HCT116 (cell line): Measurements from ENCODE around the gene SLC12A8. TPM values are rescaled to one million over a fixed set of nuclear protein-coding genes. Genes with fewer than 3 reads are reported as not detected.

Experiments used
- ATAC-seq: fragments of 200-7000 bp; cut with Tn5 transposase; 2 replicates; pipeline ENCODE4 v1.9.1; 2020; ENCODE audit warnings: mild to moderate bottlenecking, moderate library complexity
- BruUV-seq: library from RNA; stranded (reverse); fragments of 400-500 nt; replicated peaks from 2 replicates; lab custom pipeline; 2021; lab: Mats Ljungman, UMichigan
- CTCF ChIA-PET: fragments of 300-600 bp; sonication (Branson Sonifier 250); formaldehyde crosslinking; loops from one replicate; lab custom pipeline; 2021; ENCODE audit warnings: antibody characterized with exemption; lab: Charles Lee
- POLR2A ChIA-PET: fragments of 300-600, 350-600 bp; sonication (Branson Sonifier 250); formaldehyde crosslinking; loops from one replicate; lab custom pipeline; 2021; ENCODE audit warnings: antibody characterized with exemption; lab: Charles Lee
- RAD21 ChIA-PET, 2 experiments: fragments of 300-600 bp; sonication (Branson Sonifier 250); formaldehyde crosslinking; loops; one replicate each; lab custom pipeline; 2023; ENCODE audit warnings: low total read pairs in 2 of 2; ENCODE audit not compliant: uncharacterized antibody in 2 of 2, unreplicated experiment in 2 of 2, low non-redundant PET in 1 of 2; lab: Charles Lee
- DNase-seq: peaks from one replicate; pipeline ENCODE4 v3.0.0-alpha.2; 2010; ENCODE audit warnings: low read depth, low spot score
- H2AFZ ChIP-seq: fragments of 200-600 bp; shearing (Covaris generic), sonication (generic); 2 replicates; pipeline ENCODE4 v1.6.1; 2017; ENCODE audit warnings: low read depth, mixed run types, mixed read lengths, antibody characterized with exemption, low read length; ENCODE audit not compliant: poor library complexity, severe bottlenecking
- H3K27ac ChIP-seq: 2 replicates; pipeline ENCODE4 v1.5.1; 2012; ENCODE audit warnings: low read depth, low read length
- H3K27me3 ChIP-seq: fragments of 200-600 bp; sonication (generic); 2 replicates; pipeline ENCODE4 v1.6.1; 2016; ENCODE audit warnings: mixed run types, low read length, mixed read lengths; ENCODE audit not compliant: insufficient read depth
- H3K36me3 ChIP-seq, 2 experiments: fragments of 200-500 bp in 1 of 2; fragments of 200-600 bp in 1 of 2; sonication (Bioruptor generic) in 1 of 2; sonication (generic) in 1 of 2; 2 replicates each; pipeline versions ENCODE4 v1.5.1 to v1.6.1; 2014 to 2016; ENCODE audit warnings: low read length in 2 of 2, inconsistent platforms in 1 of 2, mixed read lengths in 1 of 2, mixed run types in 1 of 2; ENCODE audit not compliant: insufficient read depth in 2 of 2, control insufficient read depth in 1 of 2
- H3K4me1 ChIP-seq, 2 experiments: fragments of 200-600 bp in 1 of 2; sonication (generic) in 1 of 2; 2 replicates each; pipeline versions ENCODE4 v1.5.1 to v1.6.1; 2012 to 2017; ENCODE audit warnings: low read length in 2 of 2, inconsistent platforms in 1 of 2, mild to moderate bottlenecking in 1 of 2, mixed read lengths in 1 of 2, mixed run types in 1 of 2, moderate library complexity in 1 of 2; ENCODE audit not compliant: insufficient read depth in 2 of 2, control insufficient read depth in 1 of 2
- H3K4me2 ChIP-seq: fragments of 200-600 bp; sonication (generic); 2 replicates; pipeline ENCODE4 v1.6.1; 2017; ENCODE audit warnings: mixed run types, low read length, mixed read lengths
- H3K4me3 ChIP-seq, 2 experiments: fragments of 200-600 bp in 1 of 2; sonication (generic) in 1 of 2; replicated peaks in 1 of 2; 2 replicates each; pipeline ENCODE4 v1.5.1; 2011 to 2016; ENCODE audit warnings: low read length in 2 of 2, control low read depth in 1 of 2, low read depth in 1 of 2, mild to moderate bottlenecking in 1 of 2, mixed read lengths in 1 of 2, mixed run types in 1 of 2
- H3K79me2 ChIP-seq: fragments of 200-600 bp; sonication (generic); 2 replicates; pipeline ENCODE4 v1.6.1; 2017; ENCODE audit warnings: mild to moderate bottlenecking, mixed run types, low read length, moderate library complexity, mixed read lengths; ENCODE audit not compliant: insufficient read depth
- H3K9ac ChIP-seq: fragments of 200-600 bp; sonication (generic); 2 replicates; pipeline ENCODE4 v1.6.1; 2016; ENCODE audit warnings: low read length, mixed read lengths
- H3K9me2 ChIP-seq: fragments of 200-600 bp; sonication (generic), shearing (Covaris generic); 2 replicates; pipeline ENCODE4 v1.6.1; 2017; ENCODE audit warnings: mixed run types, mild to moderate bottlenecking, moderate library complexity; ENCODE audit not compliant: insufficient read depth
- H3K9me3 ChIP-seq, 2 experiments: fragments of 200-500 bp in 1 of 2; fragments of 200-600 bp in 1 of 2; sonication (Bioruptor generic) in 1 of 2; sonication (generic) in 1 of 2; 2 replicates each; pipeline ENCODE4 v1.6.1; 2014 to 2017; ENCODE audit warnings: low read length in 2 of 2, mixed read lengths in 2 of 2, inconsistent platforms in 1 of 2, low read depth in 1 of 2, mild to moderate bottlenecking in 1 of 2, mixed run types in 1 of 2, moderate library complexity in 1 of 2; ENCODE audit not compliant: control insufficient read depth in 1 of 2, insufficient read depth in 1 of 2
- H4K20me1 ChIP-seq: fragments of 200-600 bp; sonication (generic), shearing (Covaris generic); 2 replicates; pipeline ENCODE4 v1.6.1; 2017; ENCODE audit warnings: mixed run types, mild to moderate bottlenecking, moderate library complexity; ENCODE audit not compliant: insufficient read depth
- CBX3 ChIP-seq: IDR thresholded peaks from 2 replicates; pipeline ENCODE4 v1.6.1; 2012; ENCODE audit warnings: low read depth
- CEBPB ChIP-seq: IDR thresholded peaks from 2 replicates; pipeline ENCODE4 v1.6.1; 2012; ENCODE audit warnings: low read depth
- EGR1 ChIP-seq: IDR thresholded peaks from 2 replicates; pipeline ENCODE4 v1.6.1; 2012; ENCODE audit warnings: low read depth
- EZH2 ChIP-seq: fragments of 200-600 bp; sonication (generic); IDR thresholded peaks from 2 replicates; pipeline ENCODE4 v1.6.1; 2017; ENCODE audit warnings: antibody characterized with exemption, mixed run types
- FOSL1 ChIP-seq: IDR thresholded peaks from 2 replicates; pipeline ENCODE4 v1.6.1; 2012; ENCODE audit warnings: low read depth
- JUND ChIP-seq: IDR thresholded peaks from 2 replicates; pipeline ENCODE4 v1.6.1; 2012
- SIN3A ChIP-seq: IDR thresholded peaks from 2 replicates; pipeline ENCODE4 v1.6.1; 2012; ENCODE audit warnings: low read depth
- SP1 ChIP-seq: IDR thresholded peaks from 2 replicates; pipeline ENCODE4 v1.6.1; 2012; ENCODE audit warnings: low read depth
- SRF ChIP-seq: IDR thresholded peaks from 2 replicates; pipeline ENCODE4 v1.6.1; 2012; ENCODE audit warnings: low read depth
- TCF7L2 ChIP-seq: IDR thresholded peaks from 2 replicates; pipeline ENCODE4 v1.7.0; 2011; ENCODE audit warnings: borderline replicate concordance, inconsistent platforms; ENCODE audit not compliant: insufficient read depth, insufficient read length; ENCODE audit errors: extremely low read depth
- ZFX ChIP-seq: fragments of 450-650 bp; IDR thresholded peaks from 2 replicates; pipeline ENCODE4 v1.6.1; 2017
- ZNF274 ChIP-seq: fragments of 200-500 bp; sonication (Bioruptor generic); IDR thresholded peaks from 2 replicates; pipeline ENCODE4 v1.6.1; 2014; ENCODE audit warnings: mild to moderate bottlenecking, low read depth, low read length, inconsistent platforms
- intact Hi-C: fragments of 100-400 bp; cut with micrococcal nuclease; formaldehyde crosslinking; loops from 2 replicates; pipeline ENCODE4 v1.10.0; 2022
- total RNA-seq: library from RNA; stranded (reverse); gene quantifications from one replicate; pipeline ENCODE4 v1.2.1, GENCODE V29; 2021; ENCODE audit not compliant: unreplicated experiment
- TF ChIP-seq, protein P1 (sequence below): IDR thresholded peaks from 2 replicates; pipeline ENCODE4 v1.6.1; 2011; ENCODE audit warnings: mild to moderate bottlenecking, low read length, moderate library complexity; ENCODE audit not compliant: insufficient replicate concordance; ENCODE audit errors: extremely low read depth

SLC12A8 gene
- total RNA-seq, 1 experiment from 2014 or later: 19.9 TPM

DNA sequence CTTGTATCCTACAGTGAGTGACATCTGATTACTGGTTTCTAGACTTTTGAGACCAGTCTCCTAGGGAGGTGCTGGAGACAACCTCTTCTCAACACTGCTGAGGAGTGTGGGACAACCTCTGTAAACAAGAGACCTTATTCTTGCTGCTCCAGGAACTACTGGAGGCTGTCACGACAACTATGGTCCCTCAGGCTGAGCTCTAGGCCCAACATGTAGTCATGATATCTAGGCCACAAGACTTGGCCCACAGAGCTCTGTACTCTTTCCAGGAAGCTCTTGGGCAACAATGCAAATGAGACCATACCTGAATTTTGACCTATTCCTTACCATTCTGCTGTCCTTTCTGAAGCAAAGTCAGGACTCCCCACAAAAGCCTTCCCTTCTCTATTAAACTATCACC, 132.5 kb downstream of the SLC12A8 start:
- Histone ChIP-seq H2AFZ (no peak overlapping the region), H3K27ac (no peak overlapping the region), H3K4me1 (peaks cover 11 to 34% of the 10 kb centered on the region in 2 experiments), H4K20me1 (peaks cover 8% of the 10 kb centered on the region; the same call in 1 of the 2 replicates), H3K79me2 (no peaks in the 10 kb centered on the region), H3K4me2 (peak overlapping the region; percentile 73), H3K36me3 (0 out of 4 replicates have a peak, but pooled peaks cover 0 to 10% of the 10 kb centered on the region in 2 experiments), H3K4me3 (no peak overlapping the region), H3K27me3 (no peaks in the 10 kb centered on the region), H3K9me3 (no peaks in the 10 kb centered on the region), H3K9ac (no peak overlapping the region), H3K9me2 (no peaks in the 10 kb centered on the region)
- ChIA-PET CTCF (no interaction called here), RAD21 (no interaction called here), POLR2A (no interaction called here)
- TF ChIP-seq SP1: no peak
- TF ChIP-seq, protein P1, sequence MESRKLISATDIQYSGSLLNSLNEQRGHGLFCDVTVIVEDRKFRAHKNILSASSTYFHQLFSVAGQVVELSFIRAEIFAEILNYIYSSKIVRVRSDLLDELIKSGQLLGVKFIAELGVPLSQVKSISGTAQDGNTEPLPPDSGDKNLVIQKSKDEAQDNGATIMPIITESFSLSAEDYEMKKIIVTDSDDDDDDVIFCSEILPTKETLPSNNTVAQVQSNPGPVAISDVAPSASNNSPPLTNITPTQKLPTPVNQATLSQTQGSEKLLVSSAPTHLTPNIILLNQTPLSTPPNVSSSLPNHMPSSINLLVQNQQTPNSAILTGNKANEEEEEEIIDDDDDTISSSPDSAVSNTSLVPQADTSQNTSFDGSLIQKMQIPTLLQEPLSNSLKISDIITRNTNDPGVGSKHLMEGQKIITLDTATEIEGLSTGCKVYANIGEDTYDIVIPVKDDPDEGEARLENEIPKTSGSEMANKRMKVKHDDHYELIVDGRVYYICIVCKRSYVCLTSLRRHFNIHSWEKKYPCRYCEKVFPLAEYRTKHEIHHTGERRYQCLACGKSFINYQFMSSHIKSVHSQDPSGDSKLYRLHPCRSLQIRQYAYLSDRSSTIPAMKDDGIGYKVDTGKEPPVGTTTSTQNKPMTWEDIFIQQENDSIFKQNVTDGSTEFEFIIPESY: no peak
- DNase-seq (no peak), ATAC-seq (peak; percentile 31)
- BruUV-seq: no TSS peak
- intact Hi-C loops: no loop called here

DNA sequence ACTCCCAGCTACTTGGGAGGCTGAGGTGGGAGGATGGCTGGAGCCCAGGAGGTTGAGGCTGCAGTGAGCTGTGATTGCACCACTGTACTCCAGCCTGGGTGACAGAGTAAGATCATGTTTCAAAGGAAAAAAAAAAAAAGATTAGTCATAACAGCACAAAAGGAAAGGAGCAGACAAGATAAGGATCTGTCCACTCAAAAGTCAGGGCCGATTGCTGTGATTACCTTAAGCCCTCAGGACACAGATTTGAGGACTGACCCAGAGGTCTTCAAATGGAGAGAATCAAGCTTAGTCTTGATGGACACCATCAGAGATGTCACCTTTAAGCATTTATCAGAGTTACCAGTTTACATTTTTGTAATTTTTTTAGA, 132.9 kb downstream of the SLC12A8 start:
- BruUV-seq: no TSS peak
- RAD21 ChIA-PET: no interaction called here
- ATAC-seq (peak; percentile 79), DNase-seq (peak; percentile 27)
- CTCF ChIA-PET: no interaction called here
- no peak overlapping the region for H3K27ac ChIP-seq
- H3K36me3 ChIP-seq: 0 out of 4 replicates have a peak, but pooled peaks cover 0 to 10% of the 10 kb centered on the region in 2 experiments
- no peaks in the 10 kb centered on the region for H3K9me2 ChIP-seq
- intact Hi-C loops: no loop called here
- H4K20me1 ChIP-seq: peaks cover 8% of the 10 kb centered on the region; the same call in 1 of the 2 replicates
- peaks cover 11 to 34% of the 10 kb centered on the region in 2 experiments for H3K4me1 ChIP-seq
- H3K79me2 ChIP-seq: no peaks in the 10 kb centered on the region
- H2AFZ ChIP-seq: no peak overlapping the region
- TF ChIP-seq EGR1 (0 out of 2 replicates have a peak, but pooled peaks have one; percentile 24), FOSL1 (peak; percentile 76), ZNF274 (no peak), JUND (peak; percentile 67), CBX3 (peak; percentile 83), SIN3A (no peak), TCF7L2 (peak; percentile 67), SRF (peak; percentile 46; the same call in 1 of the 2 replicates), ZFX (no peak), CEBPB (peak; percentile 88), SP1 (peak; percentile 62; the same call in 1 of the 2 replicates), EZH2 (no peak)
- TF ChIP-seq, protein P1: no peak
- H3K4me3 ChIP-seq: peak overlapping the region in 1 of 2 experiments; percentile 24; a peak in 1 of 4 replicates
- no peaks in the 10 kb centered on the region for H3K9me3 ChIP-seq
- POLR2A ChIA-PET: no interaction called here
- no peaks in the 10 kb centered on the region for H3K27me3 ChIP-seq
- H3K4me2 ChIP-seq: peak overlapping the region; percentile 73
- H3K9ac ChIP-seq: no peak overlapping the region
